Measurements from ENCODE around the gene UFD1.

The UFD1 gene

GRCh38 chr22:19503367-19503766 is 24.4 kb upstream of the UFD1 start:
- no peak overlapping the region for H3K4me3 ChIP-seq
- DNase-seq, result peak in 1 of 2 donors; percentile 13
- no peaks in the 10 kb centered on the region for H3K36me3 ChIP-seq
- H3K27me3 ChIP-seq, result no peaks in the 10 kb centered on the region
- H3K27ac ChIP-seq, result no peak overlapping the region
- intact Hi-C loops (cut with DNase I; ENCODE audit: low total_unique reads), result no loop called here
- no peak for TF ChIP-seq CTCF (IDR thresholded peaks at IDR 0.05)
- H3K9me3 ChIP-seq, result no peaks in the 10 kb centered on the region
- H3K4me1 ChIP-seq, result no peaks in the 10 kb centered on the region

- DNase-seq, result no peak
- no peaks in the 10 kb centered on the region for H3K27me3 ChIP-seq
- no peaks in the 10 kb centered on the region for H3K4me1 ChIP-seq
- no peak overlapping the region for H3K27ac ChIP-seq
- H3K9me3 ChIP-seq, result no peaks in the 10 kb centered on the region
- intact Hi-C loops (cut with DNase I; ENCODE audit: low total_unique reads), result no loop called here
- H3K36me3 ChIP-seq, result no peaks in the 10 kb centered on the region
- H3K4me3 ChIP-seq, result no peak overlapping the region
- TF ChIP-seq CTCF (IDR thresholded peaks at IDR 0.05), result no peak
Measured at GRCh38 chr22:19501897-19502447, 23.0 kb upstream of the UFD1 start.

- no peaks in the 10 kb centered on the region for H3K4me1 ChIP-seq
- intact Hi-C loops (cut with DNase I; ENCODE audit: low total_unique reads), result loop anchor here (10.0 kb wide), 1 partner anchor 125 kb away; no protein-coding TSS in a partner anchor
Measured at GRCh38 chr22:19499880-19500242, 20.9 kb upstream of the UFD1 start.

GRCh38 chr22:19499236-19499879 is 20.4 kb upstream of the UFD1 start:
- DNase-seq, result peak in 1 of 2 donors; percentile 33
- no peak for TF ChIP-seq CTCF (IDR thresholded peaks at IDR 0.05)
- intact Hi-C loops (cut with DNase I; ENCODE audit: low total_unique reads), result loop anchor here (10.0 kb wide), 1 partner anchor 125 kb away; no protein-coding TSS in a partner anchor
- no peaks in the 10 kb centered on the region for H3K36me3 ChIP-seq
- H3K4me1 ChIP-seq, result no peaks in the 10 kb centered on the region
- no peak overlapping the region for H3K27ac ChIP-seq
- H3K9me3 ChIP-seq, result no peaks in the 10 kb centered on the region
- H3K27me3 ChIP-seq, result no peaks in the 10 kb centered on the region
- H3K4me3 ChIP-seq, result no peak overlapping the region

More at GRCh38 chr22:19499880-19500242, 20.9 kb upstream of the UFD1 start:
- Histone ChIP-seq H3K27ac (no peak overlapping the region), H3K36me3 (no peaks in the 10 kb centered on the region), H3K4me3 (no peak overlapping the region), H3K9me3 (no peaks in the 10 kb centered on the region), H3K27me3 (no peaks in the 10 kb centered on the region)
- TF ChIP-seq CTCF (IDR thresholded peaks at IDR 0.05), result no peak
- DNase-seq, result peak in 1 of 2 donors; percentile 25

- peak in 1 of 2 donors; percentile 42 for DNase-seq
- no peaks in the 10 kb centered on the region for H3K36me3 ChIP-seq
- no peaks in the 10 kb centered on the region for H3K27me3 ChIP-seq
- H3K4me3 ChIP-seq, result no peak overlapping the region
- intact Hi-C loops (cut with DNase I; ENCODE audit: low total_unique reads), result loop anchor here (10.0 kb wide), 1 partner anchor 126 kb away; no protein-coding TSS in a partner anchor
- no peak for TF ChIP-seq CTCF (IDR thresholded peaks at IDR 0.05)
- no peaks in the 10 kb centered on the region for H3K4me1 ChIP-seq
- no peaks in the 10 kb centered on the region for H3K9me3 ChIP-seq
- no peak overlapping the region for H3K27ac ChIP-seq
Measured at GRCh38 chr22:19498866-19499190, 19.8 kb upstream of the UFD1 start.

All from tibial artery (tissue), 4 donors.